Adrenal gland (tissue), 5 donors: ENCODE measurements around the gene CDH4.

Experiments used
- CTCF ChIP-seq, 6 experiments: fragments of 450-650 bp in 4 of 6; fragments of 200-600 bp in 2 of 6; sonication (generic) in 1 of 6; IDR thresholded peaks; 1 replicate in 5 of 6; 2 replicates in 1 of 6; pipeline versions ENCODE4 v1.5.1 to v1.8.0; 2016 to 2021; ENCODE audit warnings: antibody characterized with exemption in 6 of 6, mild to moderate bottlenecking in 2 of 6, moderate library complexity in 1 of 6
- POLR2A ChIP-seq, 2 donors: fragments of 450-650 bp; IDR thresholded peaks; one replicate each; pipeline ENCODE4 v1.6.1; 2017; ENCODE audit warnings: antibody characterized with exemption in 2 of 2, mild to moderate bottlenecking in 2 of 2, moderate library complexity in 1 of 2
- donor health status: DM: no; HTN: no; CAD: no.

- TF ChIP-seq CTCF (IDR thresholded peaks at IDR 0.05) (no peak), POLR2A (IDR thresholded peaks at IDR 0.05) (no peak)
Measured at GRCh38 chr20:61223121-61223520, 28.9 kb upstream of the CDH4 start.
